HG03045 (cell line): ENCODE data around the gene RHOT1.
"Not testable (repeated sequence)": the region's sequence is repeated elsewhere in the genome, so short reads cannot be mapped to it uniquely, and the experiment has no call there.

Experiments
- ATAC-seq: cut with Tn5 transposase; IDR thresholded peaks from one replicate; pipeline ENCODE4 v1.9.1; 2021; ENCODE audit warnings: mild to moderate bottlenecking, moderate library complexity; ENCODE audit not compliant: unreplicated experiment

RHOT1 gene

GRCh38 chr17:32222621-32223020 is 80.3 kb downstream of the RHOT1 start:
- ATAC-seq = no peak

GRCh38 chr17:32223703-32224102 is 81.4 kb downstream of the RHOT1 start:
- ATAC-seq = no peak

- no peak for ATAC-seq
Observed at GRCh38 chr17:32226886-32227285, 84.6 kb downstream of the RHOT1 start.

GRCh38 chr17:32227910-32228309 is 85.6 kb downstream of the RHOT1 start:
- no peak for ATAC-seq

- ATAC-seq = no peak
Observed at GRCh38 chr17:32235588-32235987, 93.3 kb downstream of the RHOT1 start.

GRCh38 chr17:32239456-32239855 is 97.2 kb downstream of the RHOT1 start:
- no peak for ATAC-seq

- ATAC-seq = no peak
Observed at GRCh38 chr17:32240750-32241149, 98.4 kb downstream of the RHOT1 start.

GRCh38 chr17:32241640-32242039 is 99.3 kb downstream of the RHOT1 start:
- no peak for ATAC-seq

- no peak for ATAC-seq
Observed at GRCh38 chr17:32249475-32249874, 107.2 kb downstream of the RHOT1 start.

GRCh38 chr17:32253117-32253611 is 110.9 kb downstream of the RHOT1 start:
- ATAC-seq = no peak

GRCh38 chr17:32256012-32256700 is 113.9 kb downstream of the RHOT1 start:
- no peak for ATAC-seq

- no peak for ATAC-seq
Observed at GRCh38 chr17:32256701-32257019, 114.4 kb downstream of the RHOT1 start.

GRCh38 chr17:32258383-32259140 is 116.3 kb downstream of the RHOT1 start:
- ATAC-seq = no peak

GRCh38 chr17:32259586-32259985 is 117.3 kb downstream of the RHOT1 start:
- ATAC-seq = no peak

- no peak for ATAC-seq
Observed at GRCh38 chr17:32261417-32261736, 119.1 kb downstream of the RHOT1 start.

- ATAC-seq = no peak
Observed at GRCh38 chr17:32261936-32262510, 119.7 kb downstream of the RHOT1 start.

GRCh38 chr17:32263515-32263914 is 121.2 kb downstream of the RHOT1 start:
- not testable (repeated sequence) for ATAC-seq

GRCh38 chr17:32264140-32264799 is 122.0 kb downstream of the RHOT1 start:
- no peak for ATAC-seq

GRCh38 chr17:32264823-32265191 is 122.5 kb downstream of the RHOT1 start:
- ATAC-seq = no peak

- no peak for ATAC-seq
Observed at GRCh38 chr17:32265192-32265923, 123.1 kb downstream of the RHOT1 start, which contains the start of gene RHBDL3. TSS of gene RHBDL3 (plus strand) at chr17:32265832. CDS start at chr17:32266190, 358 bp downstream.

GRCh38 chr17:32266051-32266388 is 123.7 kb downstream of the RHOT1 start:
- ATAC-seq = no peak
